Loucy (cell line): ENCODE data around the gene CLN5.

ENCODE experiments used
- H2AFZ ChIP-seq: fragments of 200-600 bp; sonication (generic); 2 replicates; pipeline ENCODE4 v1.6.0; 2016; ENCODE audit warnings: antibody characterized with exemption, mild to moderate bottlenecking, low read length, moderate library complexity
- H3F3A ChIP-seq: fragments of 200-600 bp; 2 replicates; pipeline ENCODE4 v1.6.0; 2016; ENCODE audit warnings: antibody characterized with exemption, low read depth, mild to moderate bottlenecking
- H3K27me3 ChIP-seq: fragments of 200-600 bp; sonication (generic); 2 replicates; pipeline ENCODE4 v1.6.1; 2014; ENCODE audit warnings: low read length, mild to moderate bottlenecking; ENCODE audit not compliant: insufficient read depth, poor library complexity, severe bottlenecking
- H3K36me3 ChIP-seq: fragments of 200-600 bp; sonication (generic); 2 replicates; pipeline ENCODE4 v1.6.1; 2016; ENCODE audit warnings: low read length; ENCODE audit not compliant: insufficient read depth
- H3K4me1 ChIP-seq: fragments of 200-600 bp; sonication (generic); 2 replicates; pipeline ENCODE4 v1.5.1; 2014; ENCODE audit warnings: low read length, mild to moderate bottlenecking; ENCODE audit not compliant: insufficient read depth, poor library complexity, severe bottlenecking
- H3K4me2 ChIP-seq: fragments of 200-600 bp; sonication (generic); 2 replicates; pipeline ENCODE4 v1.6.0; 2014; ENCODE audit warnings: antibody characterized with exemption, low read length, low read depth, mild to moderate bottlenecking; ENCODE audit not compliant: poor library complexity, severe bottlenecking
- H3K4me3 ChIP-seq: fragments of 200-600 bp; sonication (generic); 2 replicates; pipeline ENCODE4 v1.5.1; 2014; ENCODE audit warnings: low read length, mild to moderate bottlenecking, mixed read lengths; ENCODE audit not compliant: poor library complexity, severe bottlenecking
- H3K79me2 ChIP-seq: fragments of 200-600 bp; sonication (generic); 2 replicates; pipeline ENCODE4 v1.6.1; 2014; ENCODE audit warnings: low read length; ENCODE audit not compliant: insufficient read depth
- H3K9ac ChIP-seq: fragments of 200-600 bp; sonication (generic); 2 replicates; pipeline ENCODE4 v1.6.0; 2014; ENCODE audit warnings: mild to moderate bottlenecking, low read depth, low read length, moderate library complexity; ENCODE audit not compliant: poor library complexity, severe bottlenecking
- H3K9me2 ChIP-seq: fragments of 200-600 bp; sonication (generic); replicated peaks from 2 replicates; pipeline ENCODE4 v1.6.1; 2016; ENCODE audit warnings: low read depth, low read length, mixed read lengths
- H3K9me3 ChIP-seq: fragments of 200-600 bp; sonication (generic); 2 replicates; pipeline ENCODE4 v1.6.1; 2014; ENCODE audit warnings: mild to moderate bottlenecking, antibody characterized with exemption, low read length, low read depth; ENCODE audit not compliant: insufficient read depth
- H4K20me1 ChIP-seq: fragments of 200-600 bp; sonication (generic); 2 replicates; pipeline ENCODE4 v1.6.0; 2014; ENCODE audit warnings: antibody characterized with exemption, low read length, mild to moderate bottlenecking; ENCODE audit not compliant: insufficient read depth, poor library complexity, severe bottlenecking
- CTCF ChIP-seq: fragments of 200-600 bp; sonication (generic); conservative IDR thresholded peaks from 2 replicates; pipeline ENCODE4 v1.5.1; 2014; ENCODE audit warnings: mild to moderate bottlenecking, antibody characterized with exemption, low read length
- EZH2phosphoT487 ChIP-seq: fragments of 200-600 bp; IDR thresholded peaks from 2 replicates; pipeline ENCODE4 v1.6.1; 2018; ENCODE audit warnings: antibody characterized with exemption, mild to moderate bottlenecking, moderate library complexity, borderline replicate concordance

Gene CLN5

GRCh38 chr13:76976929-76977328, 15.0 kb upstream of the CLN5 start:
- peaks cover 9% of the 10 kb centered on the region for H3K4me1 ChIP-seq
- peak overlapping the region; percentile 57 for H3K4me2 ChIP-seq
- TF ChIP-seq CTCF: no peak
- no peak for TF ChIP-seq EZH2phosphoT487
- no peaks in the 10 kb centered on the region for H4K20me1 ChIP-seq
- no peaks in the 10 kb centered on the region for H3F3A ChIP-seq
- no peaks in the 10 kb centered on the region for H3K9me2 ChIP-seq
- no peaks in the 10 kb centered on the region for H3K9me3 ChIP-seq
- peaks cover 21% of the 10 kb centered on the region for H3K27me3 ChIP-seq
- no peaks in the 10 kb centered on the region for H3K79me2 ChIP-seq
- peak overlapping the region; percentile 23 for H3K4me3 ChIP-seq
- H3K9ac ChIP-seq: no peak overlapping the region
- H2AFZ ChIP-seq: no peak overlapping the region
- H3K36me3 ChIP-seq: no peaks in the 10 kb centered on the region

- H3K4me2 ChIP-seq: peak overlapping the region; percentile 50
These were observed 11.7 kb upstream of the CLN5 start for GRCh38 chr13:76980075-76980718.

GRCh38 chr13:76982061-76982460, 9.8 kb upstream of the CLN5 start:
- no peak overlapping the region for H2AFZ ChIP-seq
- H3K4me3 ChIP-seq: no peak overlapping the region
- no peaks in the 10 kb centered on the region for H3F3A ChIP-seq
- H3K27me3 ChIP-seq: peaks cover 32% of the 10 kb centered on the region
- H3K4me2 ChIP-seq: no peak overlapping the region
- H3K9me2 ChIP-seq: no peaks in the 10 kb centered on the region
- no peaks in the 10 kb centered on the region for H3K9me3 ChIP-seq
- H3K9ac ChIP-seq: no peak overlapping the region
- no peaks in the 10 kb centered on the region for H3K79me2 ChIP-seq
- H4K20me1 ChIP-seq: no peaks in the 10 kb centered on the region
- TF ChIP-seq CTCF (no peak), EZH2phosphoT487 (no peak)
- peaks cover 2% of the 10 kb centered on the region for H3K4me1 ChIP-seq
- H3K36me3 ChIP-seq: no peaks in the 10 kb centered on the region

More at GRCh38 chr13:76980075-76980718, 11.7 kb upstream of the CLN5 start:
- no peaks in the 10 kb centered on the region for H4K20me1 ChIP-seq
- H3F3A ChIP-seq: no peaks in the 10 kb centered on the region
- H3K36me3 ChIP-seq: no peaks in the 10 kb centered on the region
- peaks cover 21% of the 10 kb centered on the region for H3K27me3 ChIP-seq
- no peak overlapping the region for H3K9ac ChIP-seq
- H3K4me1 ChIP-seq: peaks cover 9% of the 10 kb centered on the region
- H3K4me3 ChIP-seq: peak overlapping the region; percentile 47
- H3K9me2 ChIP-seq: no peaks in the 10 kb centered on the region
- H2AFZ ChIP-seq: no peak overlapping the region
- TF ChIP-seq CTCF (peak; percentile 81), EZH2phosphoT487 (no peak)
- no peaks in the 10 kb centered on the region for H3K9me3 ChIP-seq
- no peaks in the 10 kb centered on the region for H3K79me2 ChIP-seq
